HG03460 (cell line): ENCODE results near the gene KANSL1.
"Not testable (repeated sequence)": the region's sequence is repeated elsewhere in the genome, so short reads cannot be mapped to it uniquely, and the experiment has no call there.

Experiments used
- ATAC-seq: cut with Tn5 transposase; IDR thresholded peaks from one replicate; pipeline ENCODE4 v1.9.1; 2021; ENCODE audit not compliant: unreplicated experiment

Gene KANSL1

DNA sequence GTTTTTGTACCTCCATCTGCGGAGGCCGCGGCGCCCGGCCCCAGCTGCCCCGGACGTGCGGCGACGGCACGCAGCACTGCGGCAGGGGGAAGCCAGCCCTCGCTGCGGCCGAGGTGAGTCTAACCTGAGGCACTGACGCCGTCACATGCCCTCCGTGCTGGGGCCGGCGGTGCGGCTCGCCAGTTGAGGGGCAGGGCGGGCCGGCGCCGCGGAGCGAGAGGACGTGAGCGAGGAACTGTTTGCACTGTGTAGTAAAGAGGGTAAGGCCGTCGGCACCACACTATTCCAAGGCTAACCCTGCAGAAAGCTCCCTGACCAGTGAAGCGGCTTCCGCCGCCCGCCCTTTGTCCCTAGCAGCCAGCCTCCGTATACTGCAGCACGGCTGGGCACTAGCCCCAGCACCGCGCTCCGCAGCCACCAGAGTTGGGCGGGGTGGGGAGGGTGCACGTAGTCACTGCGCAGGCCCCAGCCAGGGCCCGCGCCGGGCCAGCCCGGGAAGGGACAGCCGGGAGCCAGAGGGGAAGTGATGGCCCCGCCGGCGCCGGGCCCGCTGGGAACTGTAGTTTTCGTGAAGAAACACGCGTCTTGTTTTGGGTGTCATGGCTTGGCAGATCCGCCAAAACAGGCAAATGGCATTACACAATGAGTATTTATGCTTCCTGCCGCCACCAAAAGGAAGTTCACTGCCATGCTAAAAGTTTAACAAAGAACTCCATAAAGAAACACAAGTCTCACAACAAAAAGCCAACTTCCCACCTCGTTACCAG, 580 bp upstream of the KANSL1 start:
- ATAC-seq, result peak; percentile 68

GRCh38 chr17:46192439-46193150, 634 bp downstream of the KANSL1 start:
- peak; percentile 26 for ATAC-seq

GRCh38 chr17:46192189-46192438, 1.1 kb downstream of the KANSL1 start:
- ATAC-seq, result no peak

- no peak for ATAC-seq
Observed at GRCh38 chr17:46191322-46192188, 1.7 kb downstream of the KANSL1 start.

GRCh38 chr17:46190763-46191162, 2.5 kb downstream of the KANSL1 start:
- ATAC-seq, result no peak

DNA sequence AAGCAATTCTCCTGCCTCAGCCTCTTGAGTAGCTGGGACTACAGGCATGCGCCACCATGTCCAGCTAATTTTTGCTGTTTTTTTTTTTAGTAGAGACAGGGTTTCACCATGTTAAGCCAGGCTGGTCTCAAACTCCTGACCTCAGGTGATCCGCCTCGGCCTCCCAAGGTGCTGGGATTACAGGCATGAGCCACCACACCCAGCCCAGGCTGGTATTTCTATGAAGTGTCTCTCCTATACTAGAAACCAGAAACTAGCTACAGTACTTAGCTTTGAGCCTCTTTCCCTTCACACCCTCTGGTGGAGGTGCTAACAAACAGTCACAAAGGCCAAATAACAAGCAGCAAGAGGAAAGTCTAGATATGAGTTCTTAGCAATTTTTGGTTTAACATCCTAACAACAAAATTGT, 6.4 kb downstream of the KANSL1 start:
- ATAC-seq, result not testable (repeated sequence)

GRCh38 chr17:46184696-46185095, 8.5 kb downstream of the KANSL1 start:
- ATAC-seq, result no peak

GRCh38 chr17:46183383-46183782, 9.8 kb downstream of the KANSL1 start:
- ATAC-seq, result not testable (repeated sequence)

DNA sequence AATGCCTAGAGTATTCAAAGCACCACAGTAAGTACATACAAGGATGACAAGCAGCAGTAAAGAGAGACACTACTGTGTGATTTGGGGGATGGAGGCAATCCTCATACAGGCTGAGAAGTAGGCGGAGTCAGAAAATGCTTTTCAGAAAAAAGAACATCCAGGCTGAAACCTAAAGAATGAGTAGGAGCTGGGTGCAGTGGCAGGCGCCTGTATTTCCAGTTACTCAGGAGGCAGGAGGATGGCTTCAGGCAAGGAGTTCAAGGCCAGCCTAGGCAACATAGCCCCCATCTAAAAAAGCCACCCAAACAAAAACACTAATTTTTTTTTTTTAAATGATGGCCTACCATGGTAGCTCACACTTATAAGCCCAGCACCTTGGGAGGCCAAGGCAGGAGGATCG, 10.3 kb downstream of the KANSL1 start:
- no peak for ATAC-seq

DNA sequence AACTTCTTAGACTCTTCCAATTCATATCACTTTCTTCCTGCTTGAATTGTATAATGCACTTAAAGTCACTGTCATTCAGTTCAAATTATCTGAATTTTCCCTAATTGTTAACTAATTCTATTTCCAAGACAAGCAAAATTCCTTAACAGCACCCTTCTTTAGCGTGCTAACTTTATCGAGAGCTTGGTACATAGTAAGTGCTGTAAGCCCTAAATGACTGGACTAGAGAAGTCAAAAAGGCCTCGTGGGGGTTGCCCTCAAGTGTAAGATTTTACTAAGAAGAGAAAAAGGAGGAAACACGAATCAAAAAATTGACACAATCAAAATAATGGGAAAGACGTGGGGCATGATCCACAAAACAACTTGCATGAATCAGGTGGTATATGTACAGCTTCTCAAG, 11.3 kb downstream of the KANSL1 start:
- ATAC-seq, result no peak

DNA sequence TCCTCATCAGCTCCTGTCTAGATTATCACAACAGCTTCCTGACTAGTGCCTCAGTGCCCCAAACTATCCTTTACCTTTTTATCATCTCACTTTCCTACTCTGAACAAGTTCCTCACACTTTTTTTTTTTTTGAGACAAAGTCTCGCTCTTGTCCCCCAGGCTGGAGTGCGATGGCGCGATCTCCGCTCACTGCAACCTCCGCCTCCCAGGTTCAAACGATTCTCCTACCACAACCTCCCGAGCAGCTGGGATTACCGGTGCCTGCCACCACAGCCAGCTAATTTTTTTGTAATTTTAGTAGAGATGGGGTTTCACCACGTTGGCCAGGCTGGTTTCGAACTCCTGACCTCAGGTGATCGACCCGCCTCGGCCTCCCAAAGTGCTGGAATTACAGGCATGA, 11.9 kb downstream of the KANSL1 start:
- ATAC-seq, result not testable (repeated sequence)

- ATAC-seq, result no peak
Observed at GRCh38 chr17:46180892-46181274, 12.3 kb downstream of the KANSL1 start.

DNA sequence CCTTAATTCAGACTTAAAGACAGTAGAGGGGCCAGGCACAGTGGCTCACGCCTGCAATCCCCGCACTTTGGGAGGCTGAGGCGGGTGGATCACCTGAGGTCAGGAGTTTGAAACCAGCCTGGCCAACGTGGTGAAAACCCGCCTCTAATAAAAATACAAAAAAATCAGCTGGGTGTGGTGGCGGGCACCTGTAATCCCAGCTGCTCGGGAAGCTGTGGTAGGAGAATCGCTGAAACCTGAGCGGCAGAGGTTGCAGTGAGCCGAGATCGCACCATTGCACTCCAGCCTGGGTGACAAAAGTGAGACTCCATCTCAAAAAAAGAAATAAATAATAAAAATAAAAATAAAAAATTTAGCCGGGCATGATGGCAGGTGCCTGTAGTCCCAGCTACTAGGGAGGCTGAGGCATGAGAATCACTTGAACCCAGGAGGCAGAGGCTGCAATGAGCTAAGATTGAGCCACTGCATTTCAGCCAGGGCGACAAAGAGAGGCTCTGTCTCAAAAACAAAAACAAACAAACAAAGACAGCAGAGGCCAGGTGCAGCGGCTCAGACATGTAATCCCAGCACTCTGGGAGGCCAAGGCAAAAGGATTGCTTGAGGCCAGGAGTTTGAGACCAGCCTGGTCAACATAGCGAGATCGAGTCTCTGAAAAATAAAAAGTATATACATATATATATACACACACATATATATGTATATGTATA, 12.9 kb downstream of the KANSL1 start:
- not testable (repeated sequence) for ATAC-seq

- no peak for ATAC-seq
Observed at GRCh38 chr17:46179375-46179999, 13.7 kb downstream of the KANSL1 start.

DNA sequence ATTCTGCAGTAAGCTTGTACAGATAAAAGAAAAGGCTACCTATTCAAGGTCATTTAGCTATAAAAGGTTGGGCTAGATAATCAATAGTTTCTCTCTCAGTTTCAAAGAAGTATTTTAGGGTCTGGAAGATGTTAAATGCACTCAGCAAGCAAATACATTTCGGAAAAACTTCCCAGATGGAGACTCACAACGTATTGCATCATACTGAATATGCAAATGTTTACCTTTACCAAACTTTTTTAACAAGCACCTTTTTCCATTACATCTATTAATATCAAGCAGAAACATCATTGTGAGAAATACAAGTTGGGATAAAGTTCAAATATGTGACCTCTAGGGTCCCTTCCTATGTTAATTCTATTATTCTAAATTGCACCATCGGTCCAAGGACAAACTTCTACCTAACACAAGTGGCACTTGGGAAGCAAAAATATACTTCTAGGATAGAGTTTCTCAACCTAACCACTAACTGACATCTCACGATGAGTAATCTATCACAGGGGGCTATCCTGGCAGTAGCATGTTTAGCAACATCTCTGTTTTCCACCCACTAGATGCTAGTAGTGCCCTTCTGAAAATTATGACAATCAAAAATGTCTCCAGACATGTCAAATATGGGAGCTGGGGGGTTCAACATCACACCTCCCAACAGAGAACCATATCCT, 14.5 kb downstream of the KANSL1 start:
- no peak for ATAC-seq

GRCh38 chr17:46176975-46177374, 16.3 kb downstream of the KANSL1 start:
- no peak for ATAC-seq

DNA sequence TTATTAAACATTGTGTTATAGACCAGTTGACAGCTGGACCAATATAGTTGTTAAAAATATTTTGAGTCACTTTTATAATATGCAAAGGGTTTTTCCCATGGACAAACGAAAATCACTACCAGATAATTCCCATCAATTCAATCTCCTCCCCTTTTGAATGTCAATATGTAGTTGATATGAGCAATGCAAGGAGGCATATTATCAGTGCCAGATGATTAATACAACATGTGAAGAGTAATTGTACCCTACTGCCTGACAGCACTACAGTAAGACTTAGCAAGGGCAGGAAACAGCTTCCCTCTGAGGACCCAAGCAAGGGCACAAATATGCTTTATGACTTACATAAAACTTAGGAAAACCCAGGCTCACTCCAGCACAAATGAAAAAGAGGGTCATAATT, 17.3 kb downstream of the KANSL1 start:
- no peak for ATAC-seq

- ATAC-seq, result no peak
Observed at GRCh38 chr17:46173153-46173552, 20.1 kb downstream of the KANSL1 start.

DNA sequence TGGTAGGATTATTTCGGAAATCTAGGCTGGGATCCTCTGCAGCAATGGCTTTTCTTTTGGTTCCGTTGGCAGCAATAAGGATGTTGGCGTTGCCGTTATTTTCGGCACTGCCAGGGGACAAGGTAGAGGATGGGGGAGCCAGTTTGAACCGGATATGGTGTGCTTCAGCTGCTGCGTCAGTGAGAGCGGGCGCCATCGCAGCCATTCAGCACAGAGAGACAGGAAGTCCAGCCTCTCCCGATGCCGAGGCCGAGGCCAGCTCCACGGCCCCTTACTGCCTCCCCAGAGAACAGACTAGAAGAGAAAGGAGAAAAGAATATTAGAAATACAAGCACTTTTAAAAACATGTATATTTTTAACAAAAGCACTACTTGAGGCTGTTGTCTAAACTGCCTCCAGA, 21.3 kb downstream of the KANSL1 start:
- no peak for ATAC-seq
